NCI-H1092 (cell line): ENCODE data around the gene GLYATL1.

ENCODE experiments used
- DNase-seq: peaks from one replicate; lab custom pipeline; 2025; lab: John Stamatoyannopoulos, UW

Gene GLYATL1

GRCh38 chr11:58926695-58927094, 12.6 kb upstream of the GLYATL1 start:
- DNase-seq: no peak

- peak; percentile 80 for DNase-seq
Measured at GRCh38 chr11:58927393-58928106, 11.7 kb upstream of the GLYATL1 start.

DNA sequence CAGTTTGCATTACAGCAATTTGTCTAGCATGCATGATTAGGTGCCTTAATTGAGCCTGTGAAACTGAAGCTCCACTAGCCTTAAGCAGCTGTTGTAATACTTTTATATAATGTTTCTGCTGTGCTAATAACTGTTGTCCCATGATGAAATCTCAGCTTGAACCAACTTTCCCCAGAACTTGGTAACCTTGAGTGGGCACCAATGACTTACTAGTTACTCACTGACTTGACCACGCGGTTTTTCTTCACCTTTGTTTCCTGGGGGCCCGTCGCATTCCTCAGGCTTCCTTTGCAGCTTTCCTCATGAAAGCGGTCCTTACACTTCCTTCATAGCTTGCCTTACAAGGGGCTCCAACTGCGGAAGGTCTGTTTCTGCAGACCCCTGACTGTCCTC, 11.2 kb upstream of the GLYATL1 start:
- DNase-seq: no peak

GRCh38 chr11:58928691-58929090, 10.6 kb upstream of the GLYATL1 start:
- peak; percentile 32 for DNase-seq

DNA sequence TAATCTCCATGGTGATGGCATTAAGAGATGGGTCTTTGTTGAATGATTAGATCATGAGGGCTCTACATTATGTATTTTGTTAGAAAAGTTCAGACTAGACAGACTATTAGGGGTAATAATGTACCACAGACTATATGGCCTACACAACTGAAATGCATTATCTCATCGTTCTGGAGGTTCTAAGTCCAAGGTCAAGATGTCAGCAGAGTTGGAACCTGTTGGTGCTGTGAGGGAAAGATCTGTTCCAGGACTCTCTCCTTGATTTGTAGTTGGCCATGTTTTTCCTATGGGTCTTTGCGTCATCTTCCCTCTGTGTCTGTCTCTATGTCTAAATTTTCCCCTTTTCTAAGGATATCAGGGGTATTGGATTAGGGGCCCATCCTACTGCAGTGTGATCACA, 8.4 kb upstream of the GLYATL1 start:
- DNase-seq: no peak

DNA sequence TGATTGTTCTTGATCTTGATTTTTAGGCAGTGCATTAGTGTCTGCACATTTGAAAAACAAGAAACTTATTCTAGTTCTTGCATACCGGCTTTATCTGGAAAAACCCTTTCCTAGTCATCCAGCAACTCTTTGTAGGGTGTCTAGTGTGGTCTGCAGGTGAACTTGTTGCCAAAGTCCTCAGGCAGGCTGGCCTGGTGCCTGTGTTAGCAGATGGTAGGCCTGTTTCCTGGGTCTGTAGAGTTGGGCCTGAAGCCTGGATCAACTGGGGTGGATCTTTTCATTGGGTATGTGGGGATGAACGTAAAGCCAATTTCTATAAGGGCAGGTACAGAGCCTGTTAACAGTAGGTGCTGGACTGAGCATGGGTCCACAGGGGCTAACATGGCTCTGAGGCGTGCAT, 5.6 kb upstream of the GLYATL1 start:
- DNase-seq: no peak

GRCh38 chr11:58934945-58935513, 4.3 kb upstream of the GLYATL1 start:
- no peak for DNase-seq

- no peak for DNase-seq
Measured at GRCh38 chr11:58938398-58938797, 890 bp upstream of the GLYATL1 start.

DNA sequence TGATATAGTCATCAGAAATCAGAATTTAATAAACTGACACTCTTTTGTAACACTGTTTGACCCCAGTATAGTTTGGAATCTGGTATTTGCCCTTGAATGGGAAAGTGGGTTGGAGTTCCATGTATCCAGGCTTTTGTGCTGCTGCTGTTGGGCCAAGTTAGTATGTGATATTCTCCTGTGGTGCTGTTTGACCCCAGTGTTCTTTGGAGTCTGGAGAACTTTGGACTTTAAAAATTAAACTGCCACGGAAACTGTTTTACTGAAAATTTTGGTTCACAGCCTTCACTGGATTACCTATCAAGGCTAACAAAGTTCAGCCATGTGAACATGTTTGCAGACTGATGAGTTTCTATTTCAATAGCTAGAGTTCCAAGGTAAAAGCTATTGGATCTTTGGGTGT, 740 bp downstream of the GLYATL1 start:
- no peak for DNase-seq

DNA sequence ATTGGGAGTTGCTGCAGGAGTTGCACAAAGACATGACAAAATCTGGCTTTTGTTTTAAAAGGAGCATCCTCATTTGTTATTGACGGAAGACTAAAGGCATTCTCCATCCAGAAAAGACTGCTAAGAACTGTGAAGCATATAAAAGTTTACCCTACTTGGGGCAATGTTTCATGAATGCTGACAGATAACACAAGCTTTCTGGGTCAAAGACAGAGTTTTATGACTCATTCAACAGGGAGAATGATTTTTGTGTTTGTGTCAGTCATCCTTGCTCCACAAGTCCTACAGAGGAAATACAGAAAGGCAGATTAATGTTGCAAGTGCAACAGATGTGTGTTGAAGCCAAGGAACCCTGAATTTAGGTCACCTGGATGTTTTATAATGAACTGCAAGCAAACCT, 2.5 kb downstream of the GLYATL1 start:
- no peak for DNase-seq

DNA sequence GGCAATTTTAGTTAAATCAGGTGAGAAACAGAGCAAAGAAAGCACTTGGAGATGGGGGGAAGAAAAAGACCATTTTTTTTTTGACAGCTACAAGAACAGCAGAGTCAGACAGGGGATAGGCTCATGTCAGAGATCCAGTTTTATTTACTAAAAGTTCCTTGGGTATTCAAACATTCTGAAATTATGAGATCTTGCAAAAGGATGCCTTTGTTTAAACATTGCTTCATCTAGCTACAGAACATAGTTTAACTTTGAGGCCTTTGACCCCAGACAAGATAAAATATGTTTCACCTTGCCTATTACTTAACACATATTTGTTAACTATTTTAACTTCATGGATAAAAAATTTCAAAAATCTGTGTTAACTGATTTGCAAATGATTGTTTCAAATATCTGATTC, 6.4 kb downstream of the GLYATL1 start:
- DNase-seq: no peak

DNA sequence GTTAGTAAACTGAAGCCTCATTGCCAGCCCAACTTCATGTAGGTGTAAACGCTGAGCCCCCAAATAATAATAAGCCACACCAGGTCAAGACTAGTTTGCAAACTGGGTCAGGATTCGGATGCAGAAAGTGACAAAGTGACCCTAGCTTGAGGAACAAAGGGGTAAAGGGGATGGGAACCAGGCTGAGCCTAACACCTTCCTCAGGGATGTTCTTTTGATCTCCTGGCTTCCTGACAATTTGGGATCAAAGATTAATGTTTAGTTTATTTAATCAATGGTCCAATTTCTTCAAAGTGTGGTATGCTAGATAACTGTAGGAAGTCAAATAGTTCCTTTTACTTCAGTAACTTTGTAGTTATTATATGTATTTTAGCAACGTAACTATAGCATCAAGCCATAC, 9.9 kb downstream of the GLYATL1 start:
- DNase-seq: no peak

GRCh38 chr11:58957922-58958321, 18.6 kb downstream of the GLYATL1 start:
- no peak for DNase-seq

GRCh38 chr11:58958500-58958899, 19.2 kb downstream of the GLYATL1 start:
- DNase-seq: no peak

DNA sequence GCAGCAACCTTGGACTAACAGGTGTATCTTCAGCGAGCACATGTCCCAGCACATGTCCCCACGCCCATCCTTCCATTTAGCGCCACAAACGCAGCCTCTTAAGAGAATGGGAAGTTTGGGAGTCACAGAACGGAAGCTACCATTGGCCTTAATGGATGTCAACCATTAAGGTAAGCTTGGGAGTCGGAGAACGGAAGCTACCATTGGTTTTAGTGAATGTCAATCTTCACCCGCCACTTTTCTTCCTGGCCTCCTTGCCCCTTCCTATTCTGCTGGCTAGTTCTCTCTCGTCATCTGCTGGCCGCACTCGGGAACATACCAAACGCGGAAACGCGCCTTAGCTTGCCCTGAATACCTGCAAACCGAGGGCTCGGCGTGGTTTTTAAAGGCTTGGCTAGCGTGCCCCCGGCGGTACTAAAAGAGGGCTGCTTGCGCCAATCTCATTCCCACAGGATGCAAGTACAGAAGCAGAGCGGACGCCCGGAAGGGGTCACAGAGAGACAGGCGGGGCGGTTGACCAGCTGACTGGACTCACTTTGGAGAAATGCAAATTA, 24.3 kb downstream of the GLYATL1 start:
- no peak for DNase-seq

DNA sequence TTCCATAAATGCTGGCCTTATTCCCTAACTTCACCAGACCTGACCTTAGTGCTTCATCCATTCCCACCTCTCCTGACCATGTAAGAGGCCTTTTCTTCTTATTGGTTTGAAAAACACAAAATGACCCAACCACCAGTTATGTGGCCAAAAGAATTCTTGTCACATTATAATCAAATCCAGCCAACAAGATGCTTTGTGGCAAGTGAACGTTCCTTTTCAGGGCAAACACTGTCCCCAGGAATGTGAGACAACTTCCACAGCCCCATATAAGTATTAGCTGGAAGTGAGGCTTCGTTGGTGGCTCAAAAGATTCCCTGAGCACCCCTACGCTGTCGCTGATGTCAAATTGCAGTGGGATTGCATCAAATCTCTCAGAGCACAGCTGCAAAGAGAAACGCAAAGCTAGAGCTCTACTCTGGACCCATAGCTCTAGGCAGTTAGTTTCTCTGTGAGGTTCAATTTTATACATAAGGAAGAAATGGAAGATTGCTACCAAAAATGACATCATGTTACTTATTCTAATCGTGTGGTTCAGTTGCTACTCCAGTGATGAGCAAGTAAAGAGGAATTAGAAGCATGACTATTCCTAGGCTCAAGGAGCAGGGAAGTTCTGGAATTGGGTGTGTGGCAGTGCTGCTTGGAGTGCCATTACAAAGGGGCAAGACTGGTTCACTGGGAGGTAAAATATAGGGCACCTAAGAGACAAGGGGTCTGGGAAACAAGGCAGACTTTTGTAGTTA, 26.1 kb downstream of the GLYATL1 start:
- no peak for DNase-seq

GRCh38 chr11:58968251-58968711, 29.0 kb downstream of the GLYATL1 start:
- no peak for DNase-seq

DNA sequence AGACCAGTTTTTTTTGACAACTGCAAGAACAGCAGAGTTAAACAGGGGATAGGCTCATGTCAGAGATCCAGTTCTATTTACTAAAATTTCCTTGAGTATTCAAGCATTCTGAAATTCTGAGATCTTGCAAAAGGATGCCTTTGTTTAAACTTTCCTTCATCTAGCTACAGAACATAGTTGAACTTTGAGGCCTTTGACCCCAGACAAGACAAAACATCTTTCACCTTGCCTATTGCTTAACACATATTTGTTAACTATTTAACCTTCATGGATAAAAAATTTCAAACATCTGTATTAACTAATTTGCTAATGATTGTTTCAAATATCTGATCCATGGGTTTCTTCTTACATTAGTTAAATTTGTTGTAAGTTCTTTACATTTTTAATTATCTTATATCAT, 38.2 kb downstream of the GLYATL1 start:
- DNase-seq: no peak

GRCh38 chr11:58979222-58979621, 39.9 kb downstream of the GLYATL1 start:
- DNase-seq: no peak

DNA sequence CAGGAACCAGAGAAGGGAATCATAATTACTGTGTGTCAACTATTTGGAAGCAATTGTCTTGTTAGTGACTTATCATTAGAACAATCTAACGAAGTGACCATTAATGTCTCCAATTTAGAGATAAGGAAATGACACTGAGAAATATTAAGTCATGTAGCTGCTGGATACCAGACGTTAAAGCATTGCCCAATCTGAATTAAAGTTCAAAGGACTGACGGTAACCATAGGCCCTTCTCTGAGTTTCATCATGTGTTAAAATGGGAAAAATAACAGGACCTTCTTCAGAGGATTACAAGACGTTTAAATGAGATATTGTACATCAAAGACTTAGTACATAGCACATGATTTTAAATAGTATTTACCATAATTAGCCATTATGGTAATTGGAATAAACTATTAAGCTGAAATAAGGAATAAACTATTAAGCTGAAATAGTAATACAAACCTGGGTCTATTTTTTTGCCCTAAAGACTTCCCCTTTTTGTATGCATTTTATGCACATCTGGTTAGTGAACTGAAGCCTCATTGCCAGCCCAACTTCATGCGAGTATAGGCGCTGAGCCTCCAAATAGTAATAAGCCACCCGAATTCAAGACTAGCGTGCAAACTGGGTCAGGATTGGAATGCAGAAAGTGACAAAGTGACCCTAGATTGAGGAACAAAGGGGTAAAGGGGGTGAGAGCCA, 41.0 kb downstream of the GLYATL1 start:
- no peak for DNase-seq

DNA sequence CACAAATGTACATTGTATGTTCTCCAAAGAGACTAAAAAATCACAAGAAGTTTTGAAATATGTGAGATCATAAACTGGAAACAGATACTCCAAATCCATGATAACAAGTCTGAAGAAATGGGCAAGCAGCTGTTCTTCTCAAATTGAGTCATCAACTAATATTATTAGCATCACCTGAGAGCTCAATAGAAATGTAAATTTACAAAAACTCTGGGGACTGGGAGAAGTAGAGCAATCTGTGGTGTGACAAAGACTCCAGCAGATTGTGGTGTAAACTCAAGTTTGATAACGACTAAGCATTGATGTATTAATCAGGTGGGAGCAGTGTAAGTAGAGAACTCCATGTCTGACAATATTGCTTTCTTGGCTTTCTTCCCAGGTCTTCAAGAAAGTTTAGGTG, 53.2 kb downstream of the GLYATL1 start:
- DNase-seq: no peak

GRCh38 chr11:58994171-58994570, 54.9 kb downstream of the GLYATL1 start:
- DNase-seq: no peak
